DOHH2 (cell line): ENCODE data around the gene THAP4.

Experiments
- H3F3A ChIP-seq: fragments of 200-600 bp; sonication (generic), shearing (Covaris generic); 2 replicates; pipeline ENCODE4 v1.6.0; 2016; ENCODE audit warnings: antibody characterized with exemption, mild to moderate bottlenecking; ENCODE audit not compliant: control insufficient read depth, insufficient read depth
- H3K27ac ChIP-seq: fragments of 200-600 bp; sonication (generic); 2 replicates; pipeline ENCODE4 v1.5.1; 2014; ENCODE audit warnings: low read depth, mild to moderate bottlenecking, low read length, moderate library complexity
- H3K27me3 ChIP-seq: fragments of 200-600 bp; sonication (generic); 2 replicates; pipeline ENCODE4 v1.6.1; 2014; ENCODE audit warnings: mild to moderate bottlenecking, low read length, mixed read lengths; ENCODE audit not compliant: control insufficient read depth
- H3K36me3 ChIP-seq: fragments of 200-600 bp; sonication (generic); 2 replicates; pipeline ENCODE4 v1.6.1; 2014; ENCODE audit warnings: mild to moderate bottlenecking, low read length, moderate library complexity, mixed read lengths; ENCODE audit not compliant: control insufficient read depth
- H3K4me1 ChIP-seq: fragments of 200-600 bp; sonication (generic); 2 replicates; pipeline ENCODE4 v1.6.1; 2014; ENCODE audit warnings: mild to moderate bottlenecking, low read length, mixed read lengths; ENCODE audit not compliant: control insufficient read depth
- H3K4me2 ChIP-seq: fragments of 200-600 bp; sonication (generic); 2 replicates; pipeline ENCODE4 v1.6.0; 2014; ENCODE audit warnings: mild to moderate bottlenecking, low read length, moderate library complexity
- H3K4me3 ChIP-seq: fragments of 200-600 bp; sonication (generic); 2 replicates; pipeline ENCODE4 v1.5.1; 2014; ENCODE audit warnings: mild to moderate bottlenecking, low read length, mixed read lengths
- H3K79me2 ChIP-seq: fragments of 200-600 bp; sonication (generic); 2 replicates; pipeline ENCODE4 v1.6.1; 2014; ENCODE audit warnings: mild to moderate bottlenecking, low read length, mixed read lengths; ENCODE audit not compliant: control insufficient read depth
- H3K9me2 ChIP-seq: fragments of 200-600 bp; sonication (generic); replicated peaks from 2 replicates; pipeline ENCODE4 v1.6.1; 2014; ENCODE audit warnings: mild to moderate bottlenecking, low read length, mixed read lengths; ENCODE audit not compliant: control insufficient read depth
- H3K9me3 ChIP-seq: fragments of 200-600 bp; sonication (generic); 2 replicates; pipeline ENCODE4 v1.6.1; 2014; ENCODE audit warnings: antibody characterized with exemption, low read length, mixed read lengths; ENCODE audit not compliant: control insufficient read depth, insufficient read depth
- H4K20me1 ChIP-seq: fragments of 200-600 bp; sonication (generic); 2 replicates; pipeline ENCODE4 v1.6.0; 2014; ENCODE audit warnings: low read depth, mild to moderate bottlenecking, antibody characterized with exemption, low read length, moderate library complexity; ENCODE audit not compliant: control insufficient read depth, insufficient read depth
- EZH2phosphoT487 ChIP-seq: fragments of 200-600 bp; sonication (generic); IDR thresholded peaks from 2 replicates; pipeline ENCODE4 v1.6.1; 2017; ENCODE audit warnings: borderline replicate concordance, mild to moderate bottlenecking, antibody characterized with exemption, low read length, moderate library complexity, mixed read lengths
- TF ChIP-seq, protein P1 (sequence below): fragments of 200-600 bp; sonication (generic); IDR thresholded peaks from one replicate; pipeline ENCODE4 v1.5.1; 2014; ENCODE audit warnings: antibody characterized with exemption, mild to moderate bottlenecking, low read depth, low read length; ENCODE audit not compliant: poor library complexity, severe bottlenecking

THAP4 gene

DNA sequence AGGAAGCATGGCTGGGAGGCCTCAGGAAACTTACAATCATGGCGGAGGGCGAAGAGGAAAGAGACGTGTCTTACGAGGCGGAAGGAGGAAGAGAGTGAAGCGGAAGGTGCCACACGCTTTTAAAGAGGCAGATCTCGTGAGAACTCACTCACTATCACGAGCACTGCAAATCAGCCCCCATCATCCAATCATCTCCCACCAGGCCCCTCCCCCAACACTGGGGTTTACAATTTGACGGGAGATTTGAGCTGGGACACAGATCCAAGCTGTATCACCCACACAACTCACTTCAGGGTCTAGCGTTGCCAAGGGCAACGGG, 83.5 kb downstream of the THAP4 start:
- Histone ChIP-seq H3K36me3 (no peaks in the 10 kb centered on the region), H3K27me3 (no peaks in the 10 kb centered on the region; the same call in 1 of the 2 replicates), H3K4me3 (no peak overlapping the region), H3K27ac (no peak overlapping the region), H3K4me2 (no peak overlapping the region), H3F3A (peaks cover 5% of the 10 kb centered on the region), H3K4me1 (peaks cover 8% of the 10 kb centered on the region), H3K9me2 (no peaks in the 10 kb centered on the region), H3K79me2 (no peaks in the 10 kb centered on the region), H3K9me3 (no peaks in the 10 kb centered on the region), H4K20me1 (no peaks in the 10 kb centered on the region)
- TF ChIP-seq EZH2phosphoT487: no peak
- TF ChIP-seq, protein P1, sequence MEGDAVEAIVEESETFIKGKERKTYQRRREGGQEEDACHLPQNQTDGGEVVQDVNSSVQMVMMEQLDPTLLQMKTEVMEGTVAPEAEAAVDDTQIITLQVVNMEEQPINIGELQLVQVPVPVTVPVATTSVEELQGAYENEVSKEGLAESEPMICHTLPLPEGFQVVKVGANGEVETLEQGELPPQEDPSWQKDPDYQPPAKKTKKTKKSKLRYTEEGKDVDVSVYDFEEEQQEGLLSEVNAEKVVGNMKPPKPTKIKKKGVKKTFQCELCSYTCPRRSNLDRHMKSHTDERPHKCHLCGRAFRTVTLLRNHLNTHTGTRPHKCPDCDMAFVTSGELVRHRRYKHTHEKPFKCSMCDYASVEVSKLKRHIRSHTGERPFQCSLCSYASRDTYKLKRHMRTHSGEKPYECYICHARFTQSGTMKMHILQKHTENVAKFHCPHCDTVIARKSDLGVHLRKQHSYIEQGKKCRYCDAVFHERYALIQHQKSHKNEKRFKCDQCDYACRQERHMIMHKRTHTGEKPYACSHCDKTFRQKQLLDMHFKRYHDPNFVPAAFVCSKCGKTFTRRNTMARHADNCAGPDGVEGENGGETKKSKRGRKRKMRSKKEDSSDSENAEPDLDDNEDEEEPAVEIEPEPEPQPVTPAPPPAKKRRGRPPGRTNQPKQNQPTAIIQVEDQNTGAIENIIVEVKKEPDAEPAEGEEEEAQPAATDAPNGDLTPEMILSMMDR: no peak

DNA sequence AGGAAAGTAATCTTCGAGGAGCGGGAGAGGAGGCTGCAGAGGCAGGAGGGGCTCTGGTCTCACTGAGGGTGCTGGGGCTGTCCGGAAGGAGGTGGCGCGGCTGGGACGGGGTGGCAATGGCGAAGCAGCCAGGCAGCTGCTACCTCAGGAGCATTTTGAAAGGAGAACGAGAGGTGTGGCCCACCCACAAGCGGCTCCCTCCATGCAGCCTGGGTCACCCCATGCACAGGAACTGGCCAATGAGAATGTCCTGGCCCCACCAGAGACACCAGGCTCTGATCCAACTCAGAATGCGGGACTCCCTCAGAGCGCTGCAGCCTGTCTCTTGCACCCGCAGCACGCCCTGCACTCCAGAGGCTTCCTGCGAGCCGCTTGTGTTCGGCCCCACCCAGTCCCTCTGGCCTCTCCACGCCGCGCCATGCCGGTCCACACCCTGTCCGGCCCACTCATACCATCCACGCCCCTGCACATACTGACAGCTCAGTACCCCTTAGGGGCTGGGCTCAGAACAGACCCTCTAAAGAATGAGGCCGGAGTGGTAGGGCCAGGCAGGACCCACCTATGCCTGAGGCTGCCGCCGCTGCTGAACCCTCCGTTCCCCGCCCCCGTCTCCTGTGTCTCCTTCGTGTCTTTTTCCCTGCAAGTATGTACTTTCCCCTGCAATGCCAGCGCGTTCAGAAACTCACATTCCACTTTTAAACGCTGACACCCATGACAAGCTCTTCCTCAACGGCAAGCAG, 84.8 kb downstream of the THAP4 start:
- H3K27me3 ChIP-seq: peaks cover 7% of the 10 kb centered on the region
- H4K20me1 ChIP-seq: no peaks in the 10 kb centered on the region
- H3K4me2 ChIP-seq: no peak overlapping the region
- no peak overlapping the region for H3K4me3 ChIP-seq
- peaks cover 5% of the 10 kb centered on the region for H3F3A ChIP-seq
- no peaks in the 10 kb centered on the region for H3K9me2 ChIP-seq
- no peaks in the 10 kb centered on the region for H3K9me3 ChIP-seq
- H3K4me1 ChIP-seq: peaks cover 8% of the 10 kb centered on the region
- no peak overlapping the region for H3K27ac ChIP-seq
- H3K36me3 ChIP-seq: no peaks in the 10 kb centered on the region
- no peaks in the 10 kb centered on the region for H3K79me2 ChIP-seq
- TF ChIP-seq, protein P1: no peak
- TF ChIP-seq EZH2phosphoT487: no peak

DNA sequence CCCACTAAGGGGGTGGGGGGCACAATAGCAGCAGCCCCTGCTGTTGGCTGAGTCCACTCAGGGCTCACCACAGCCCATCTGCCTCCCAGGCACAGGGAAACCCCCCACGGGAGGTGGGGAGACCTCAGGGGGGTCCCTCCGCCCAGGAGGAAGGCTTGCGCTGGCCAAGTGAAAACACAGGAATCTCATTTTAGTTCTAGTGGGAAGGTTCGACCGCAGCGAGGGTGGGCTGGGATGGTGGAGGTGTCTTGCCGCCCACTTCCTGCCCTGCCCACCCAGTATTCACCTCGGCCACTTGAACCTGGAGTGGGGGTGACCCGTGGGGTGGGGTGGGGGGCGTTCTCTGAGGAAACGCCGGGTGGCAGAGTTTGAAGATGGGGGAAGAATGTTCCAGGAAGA, 85.4 kb downstream of the THAP4 start:
- Histone ChIP-seq H3F3A (no peaks in the 10 kb centered on the region; the same call in 1 of the 2 replicates), H3K27me3 (peaks cover 13% of the 10 kb centered on the region), H3K36me3 (no peaks in the 10 kb centered on the region), H3K4me2 (no peak overlapping the region), H3K9me3 (no peaks in the 10 kb centered on the region), H3K27ac (no peak overlapping the region), H3K4me1 (peaks cover 8% of the 10 kb centered on the region), H3K4me3 (no peak overlapping the region), H3K79me2 (no peaks in the 10 kb centered on the region), H3K9me2 (no peaks in the 10 kb centered on the region), H4K20me1 (no peaks in the 10 kb centered on the region)
- no peak for TF ChIP-seq EZH2phosphoT487

DNA sequence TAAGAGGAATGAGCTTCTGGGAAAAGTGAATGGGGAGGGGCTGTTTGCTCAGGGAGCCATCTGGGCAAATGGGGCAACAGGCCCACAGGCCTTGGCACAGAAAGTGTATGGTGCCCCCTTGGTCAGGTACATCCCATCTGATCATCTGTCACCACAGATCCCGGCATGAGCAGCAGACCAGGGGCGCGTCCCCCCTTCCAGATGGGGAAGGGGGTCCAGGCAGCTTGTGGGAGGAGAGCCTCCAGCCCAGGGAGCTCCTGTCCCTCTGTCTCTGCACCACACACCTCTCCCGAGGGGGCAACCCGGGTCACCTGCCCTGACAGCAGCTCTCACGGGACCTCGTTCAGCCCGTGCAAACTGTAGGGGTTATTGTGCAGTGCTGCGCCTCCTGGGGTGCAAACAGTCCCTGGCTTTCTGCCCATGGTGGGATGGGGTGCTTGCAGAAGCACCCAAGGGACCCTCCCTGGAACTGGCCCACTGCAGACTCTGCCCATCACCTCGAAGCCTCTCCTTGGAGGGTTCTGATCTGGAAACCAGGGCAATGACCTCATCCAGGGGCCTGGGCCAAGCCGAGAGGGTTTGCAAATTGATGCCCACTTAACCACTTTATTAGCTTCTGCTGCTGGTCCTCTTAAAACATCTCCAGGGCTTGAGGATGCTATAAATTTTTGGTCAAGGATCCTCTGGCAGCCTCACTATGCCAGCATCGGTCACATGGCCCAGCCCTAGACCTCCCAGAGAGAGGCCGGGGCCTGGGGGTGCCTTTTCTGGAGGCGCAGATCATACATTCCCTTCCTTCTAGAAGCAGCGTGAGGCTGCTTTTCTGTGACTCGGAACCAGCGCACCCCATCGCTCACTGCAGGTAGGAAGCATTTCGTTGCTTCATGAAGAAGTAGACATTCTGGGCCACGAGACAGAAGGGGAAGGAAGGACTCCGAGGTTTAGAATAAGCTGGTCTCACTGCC, 86.1 kb downstream of the THAP4 start:
- no peaks in the 10 kb centered on the region for H4K20me1 ChIP-seq
- peaks cover 18% of the 10 kb centered on the region for H3K27me3 ChIP-seq
- no peak for TF ChIP-seq EZH2phosphoT487
- TF ChIP-seq, protein P1: no peak
- H3K4me3 ChIP-seq: no peak overlapping the region
- no peaks in the 10 kb centered on the region for H3K9me3 ChIP-seq
- H3K9me2 ChIP-seq: no peaks in the 10 kb centered on the region
- H3K79me2 ChIP-seq: no peaks in the 10 kb centered on the region
- no peaks in the 10 kb centered on the region for H3K36me3 ChIP-seq
- no peak overlapping the region for H3K27ac ChIP-seq
- H3F3A ChIP-seq: no peaks in the 10 kb centered on the region
- H3K4me1 ChIP-seq: peaks cover 6% of the 10 kb centered on the region
- no peak overlapping the region for H3K4me2 ChIP-seq
